Amniotic stem cell (primary cell): Measurements from ENCODE around the gene GALNS.
"Not testable (repeated sequence)": the region's sequence is repeated elsewhere in the genome, so short reads cannot be mapped to it uniquely, and the experiment has no call there.

Experiments used
- DNase-seq: peaks from one replicate; lab custom pipeline; 2025; lab: John Stamatoyannopoulos, UW

The GALNS gene, protein sequence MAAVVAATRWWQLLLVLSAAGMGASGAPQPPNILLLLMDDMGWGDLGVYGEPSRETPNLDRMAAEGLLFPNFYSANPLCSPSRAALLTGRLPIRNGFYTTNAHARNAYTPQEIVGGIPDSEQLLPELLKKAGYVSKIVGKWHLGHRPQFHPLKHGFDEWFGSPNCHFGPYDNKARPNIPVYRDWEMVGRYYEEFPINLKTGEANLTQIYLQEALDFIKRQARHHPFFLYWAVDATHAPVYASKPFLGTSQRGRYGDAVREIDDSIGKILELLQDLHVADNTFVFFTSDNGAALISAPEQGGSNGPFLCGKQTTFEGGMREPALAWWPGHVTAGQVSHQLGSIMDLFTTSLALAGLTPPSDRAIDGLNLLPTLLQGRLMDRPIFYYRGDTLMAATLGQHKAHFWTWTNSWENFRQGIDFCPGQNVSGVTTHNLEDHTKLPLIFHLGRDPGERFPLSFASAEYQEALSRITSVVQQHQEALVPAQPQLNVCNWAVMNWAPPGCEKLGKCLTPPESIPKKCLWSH

GRCh38 chr16:88856828-88857727 is at the start of gene GALNS, which contains the start of gene TRAPPC2L:
TSS of gene GALNS (minus strand) at chr16:88856947. CDS start at chr16:88856877, 70 bp downstream.
TSS of gene TRAPPC2L (plus strand) at chr16:88857127. CDS start at chr16:88857151, 24 bp downstream.
- peak; percentile 96 for DNase-seq

DNA sequence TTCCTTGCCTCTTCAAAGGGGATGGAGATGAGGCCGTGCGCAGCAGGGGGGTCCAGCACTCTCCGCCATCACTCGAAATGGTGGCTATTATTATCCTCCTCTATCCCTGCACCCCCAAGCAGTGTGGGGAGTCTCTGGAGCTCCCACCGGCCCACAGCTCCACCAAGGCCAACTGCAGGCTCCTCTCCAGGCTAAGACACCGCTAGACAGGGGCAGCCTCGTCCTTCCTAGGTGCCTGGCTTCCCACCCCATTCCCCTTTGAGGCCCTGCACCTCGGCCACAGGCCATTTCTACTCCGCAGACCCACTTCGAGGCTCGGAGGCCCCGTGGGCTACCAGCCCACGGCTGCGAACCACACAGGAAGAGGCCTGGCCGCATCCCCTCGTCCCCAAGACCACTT is 49.3 kb upstream of the GALNS start:
- DNase-seq: no peak

- DNase-seq: no peak
Measured at GRCh38 chr16:88905563-88905962, 48.8 kb upstream of the GALNS start.

GRCh38 chr16:88904676-88905365 is 48.1 kb upstream of the GALNS start:
- no peak for DNase-seq

DNA sequence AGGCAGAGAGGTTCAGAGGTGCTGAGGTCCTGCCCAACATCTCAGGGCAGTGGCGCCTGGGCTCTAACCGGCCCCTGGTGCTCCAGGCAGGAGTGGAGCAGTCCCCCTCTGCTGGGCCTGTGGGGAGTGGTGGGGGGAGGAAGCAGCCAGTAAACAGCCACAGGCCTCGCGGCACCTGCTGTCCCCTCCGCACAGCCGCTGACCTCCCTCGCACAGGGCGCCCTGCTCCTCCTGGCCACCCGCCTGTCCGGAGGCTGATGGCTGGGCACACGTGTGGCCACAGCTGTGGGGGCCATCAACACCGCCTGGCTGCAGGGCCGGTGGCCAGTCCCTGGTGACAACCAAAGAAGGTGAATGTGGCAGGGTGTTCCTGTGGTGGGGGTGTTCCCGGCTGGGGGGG is 46.5 kb upstream of the GALNS start:
- DNase-seq: no peak

DNA sequence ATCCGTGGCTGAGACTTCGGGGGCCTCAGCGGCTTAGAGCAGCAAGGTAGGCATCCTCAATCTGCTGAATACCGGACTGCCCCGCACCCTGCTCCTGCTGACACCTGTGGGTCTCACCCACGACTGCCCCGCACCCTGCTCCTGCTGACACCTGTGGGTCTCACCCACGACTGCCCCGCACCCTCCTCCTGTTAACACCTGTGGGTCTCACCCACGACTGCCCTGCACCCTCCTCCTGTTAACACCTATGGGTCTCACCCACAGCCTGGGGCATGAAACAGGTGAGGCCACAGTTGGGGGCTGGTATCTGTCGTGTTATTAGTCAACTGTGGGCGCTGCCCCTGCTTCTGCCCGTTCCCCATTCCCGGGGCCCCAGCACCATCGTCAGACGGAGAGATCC is 46.0 kb upstream of the GALNS start:
- no peak for DNase-seq

DNA sequence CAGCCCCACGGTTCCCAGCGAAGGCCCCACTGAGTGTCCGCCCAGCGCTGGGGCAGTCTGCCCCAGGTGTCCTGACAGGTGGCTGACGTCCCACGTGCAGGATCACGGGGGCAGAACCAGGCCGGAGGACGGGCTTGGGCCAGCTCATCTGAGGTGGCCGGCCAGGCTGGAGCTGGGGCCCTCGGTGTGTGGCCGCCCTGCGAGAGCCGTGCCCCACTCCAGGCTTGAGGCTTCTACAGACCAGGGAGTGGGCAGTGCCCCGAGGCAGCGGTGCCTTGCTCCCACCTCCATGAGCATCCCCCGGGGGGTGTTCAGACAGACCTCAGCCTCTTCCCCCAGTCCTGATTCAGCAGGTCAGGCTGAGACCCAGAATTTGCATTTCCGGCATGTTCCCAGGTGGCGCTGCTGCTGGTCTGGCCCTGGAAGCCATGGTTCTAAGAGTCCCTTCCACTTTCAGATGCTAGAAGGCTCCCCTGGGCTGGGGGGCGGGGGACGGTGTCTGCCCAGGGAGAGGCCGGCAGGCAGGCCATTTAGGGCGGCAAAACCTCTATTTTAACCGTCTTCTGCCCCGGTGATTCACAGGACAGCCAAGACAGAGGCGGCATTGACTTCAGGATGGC is 45.1 kb upstream of the GALNS start:
- no peak for DNase-seq

DNA sequence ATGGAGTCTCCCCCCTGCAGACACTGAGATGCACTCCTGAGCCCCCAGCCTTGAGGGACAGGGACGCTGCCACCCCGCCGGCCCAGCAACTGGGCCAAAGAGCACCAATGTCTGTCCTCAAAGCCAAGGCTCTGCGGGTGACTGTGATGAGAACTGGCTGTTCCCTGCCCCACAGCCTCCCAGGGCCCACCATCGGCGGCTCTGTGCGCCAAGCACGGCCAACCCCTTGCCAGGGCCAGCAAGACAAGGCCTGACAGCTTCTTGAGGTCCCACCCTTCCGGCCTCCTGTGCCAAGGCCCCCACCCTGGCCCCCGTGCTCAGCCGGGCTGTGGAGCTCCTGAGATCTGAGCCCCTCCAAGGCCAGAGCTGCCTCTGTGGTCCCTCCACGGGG is 43.9 kb upstream of the GALNS start:
- no peak for DNase-seq

GRCh38 chr16:88899901-88900661 is 43.3 kb upstream of the GALNS start:
- DNase-seq: no peak

- no peak for DNase-seq
Measured at GRCh38 chr16:88897696-88898425, 41.1 kb upstream of the GALNS start.

DNA sequence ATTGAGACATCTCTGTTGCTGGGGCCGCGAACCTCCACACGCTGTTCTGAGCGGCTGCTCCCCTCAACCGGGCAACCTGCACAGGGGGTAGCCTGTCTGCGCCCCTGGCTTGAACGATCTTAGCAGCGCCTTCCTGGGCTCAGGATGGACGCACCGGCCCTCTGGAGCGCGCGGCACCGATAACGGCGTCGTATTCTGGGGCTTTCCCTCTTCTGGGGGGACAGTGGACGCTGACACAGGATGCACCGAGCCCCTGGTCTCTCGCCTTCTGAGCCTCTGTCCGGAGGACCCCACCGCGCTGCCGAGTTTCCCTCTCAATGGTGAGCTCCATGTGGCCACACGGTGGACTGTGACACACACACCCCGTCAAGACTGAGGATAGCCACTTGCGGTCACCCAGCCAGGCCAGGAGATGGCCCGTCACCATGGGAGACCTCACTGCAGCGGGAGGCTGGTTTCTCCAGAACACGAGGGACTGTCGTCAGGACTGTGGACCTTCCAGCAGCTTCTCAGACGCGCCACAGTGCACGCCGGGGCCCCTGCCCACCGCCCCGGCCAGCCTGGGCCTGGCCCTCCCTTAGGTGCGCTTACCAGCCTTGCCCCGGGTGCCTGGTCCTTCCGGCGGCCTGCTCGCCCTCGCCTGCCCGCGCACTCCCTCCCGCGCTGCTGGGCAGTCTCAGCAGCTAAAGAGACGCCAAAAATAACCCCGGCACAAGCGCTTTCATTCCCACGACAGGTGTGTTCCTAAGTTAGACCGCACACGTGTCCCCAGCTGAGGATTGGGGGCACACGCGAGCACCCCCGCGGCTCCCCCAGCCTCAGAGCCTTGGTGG is 39.7 kb upstream of the GALNS start:
- DNase-seq: no peak

DNA sequence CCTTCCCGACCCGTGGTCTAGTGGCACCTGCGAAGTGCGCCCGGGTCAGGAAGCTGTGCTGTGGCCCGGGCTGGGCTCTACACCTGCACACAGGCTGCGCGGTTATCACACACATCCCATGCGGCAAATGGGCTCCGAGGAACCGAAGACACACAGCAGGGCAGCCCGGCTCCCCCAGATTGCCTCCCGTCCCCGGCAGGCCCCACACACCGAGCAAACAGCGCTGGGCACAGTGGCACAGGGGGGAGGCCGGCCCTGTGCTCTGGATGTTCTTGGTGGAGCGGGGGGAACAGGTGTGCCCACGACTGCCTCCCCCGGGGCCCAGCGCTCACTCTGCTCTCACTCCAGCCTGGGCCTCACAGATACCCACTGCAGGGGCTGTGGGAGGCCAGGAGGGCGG is 38.6 kb upstream of the GALNS start:
- no peak for DNase-seq

- DNase-seq: no peak
Measured at GRCh38 chr16:88894681-88895300, 38.0 kb upstream of the GALNS start.

GRCh38 chr16:88894266-88894665 is 37.5 kb upstream of the GALNS start:
- not testable (repeated sequence) for DNase-seq

GRCh38 chr16:88893127-88893968 is 36.6 kb upstream of the GALNS start:
- no peak for DNase-seq

DNA sequence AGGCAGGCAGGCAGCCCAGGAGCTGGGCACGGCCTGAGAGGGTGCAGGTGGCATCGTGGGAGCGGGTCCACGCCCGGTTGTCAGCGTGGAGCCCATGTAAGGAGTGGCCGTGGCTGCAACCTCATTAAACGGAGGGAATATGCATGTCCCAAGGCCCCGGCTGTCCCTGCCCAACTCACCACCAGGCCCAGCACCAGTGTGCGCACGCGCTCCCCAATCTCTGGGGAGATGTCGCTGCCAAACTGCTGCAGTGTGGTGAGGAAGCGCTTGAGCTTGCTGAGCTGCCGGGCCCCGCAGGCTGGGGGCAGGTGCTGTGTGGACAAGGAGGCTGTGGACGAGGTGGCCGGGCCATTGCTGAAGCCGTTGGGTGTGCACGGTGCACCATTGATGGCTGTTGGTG is 35.3 kb upstream of the GALNS start:
- no peak for DNase-seq

- no peak for DNase-seq
Measured at GRCh38 chr16:88891083-88891482, 34.3 kb upstream of the GALNS start.
